Heart left ventricle (tissue), 13 donors: ENCODE results near the gene ALPK3.

Experiments
- CTCF ChIP-seq, 12 donors: fragments of 200-600 bp; sonication (generic) in 4 of 12; IDR thresholded peaks; one replicate each; pipeline versions ENCODE4 v1.5.0 to v1.8.0; 2018 to 2022; ENCODE audit warnings: antibody characterized with exemption in 12 of 12, mild to moderate bottlenecking in 5 of 12
- POLR2A ChIP-seq, 2 donors: fragments of 450-650 bp; IDR thresholded peaks; one replicate each; pipeline ENCODE4 v1.6.1; 2017; ENCODE audit warnings: antibody characterized with exemption in 2 of 2, mild to moderate bottlenecking in 2 of 2, moderate library complexity in 2 of 2
- donor health status: ischemic (EF 13 %, LVEDD 7.1; RV severe dilation, severe dysfunction).
- donor health status: DM: no; HTN: yes; CAD: no.
- donor health status: DM: no; HTN: no; CAD: no.
- donor health status: ischemic (EF 25% LVEDD 6.9; RV normal size, moderate dysfunction).
- donor health status: ischemic (EF 25% LVEDD 5.7; RV mildly dilated, moderate dysfunction).
- donor health status: ischemic (EF 35%, LVEDD 5.7; RV mildly dilated, moderate dysfunction).
- donor health status: nonischemic (EF 11% LVEDD 7.7; RV severe dilation, severe dysfunction).
- donor health status: DM: yes; HTN: yes; CAD: no.
- donor health status: PGD.
- donor health status: ischemic (EF 29% LVEDD 5.4; RV normal size, mild dysfunction).
- donor health status: nonischemic (EF 23%, LVEDD 6.1; RV moderate dilation, normal function).

GRCh38 chr15:84871428-84871985, 54.4 kb downstream of the ALPK3 start:
- peak in 3 of 12 donors; percentile 4 to 16 (median 16) for TF ChIP-seq CTCF (IDR thresholded peaks at IDR 0.05)
- no peak for TF ChIP-seq POLR2A (IDR thresholded peaks at IDR 0.05)
